Tibial nerve (tissue), 4 donors: Measurements from ENCODE around the gene MST1R. TPM values are rescaled to one million over a fixed set of nuclear protein-coding genes. Genes with fewer than 3 reads are reported as not detected.
A peak's percentile ranks its signal among the peaks of the same experiment; 100 is the strongest.

Experiments used
- DNase-seq, 2 donors: peaks; one replicate each; pipeline ENCODE4 v3.0.0-alpha.2; 2019; ENCODE audit warnings: low spot score in 2 of 2
- H3K27ac ChIP-seq, 4 donors: fragments of 200-600 bp; sonication (generic) in 3 of 4; one replicate each; pipeline ENCODE4 v1.5.1; 2017 to 2019; ENCODE audit warnings: mild to moderate bottlenecking in 1 of 4
- H3K27me3 ChIP-seq, 2 donors: fragments of 200-600 bp; sonication (generic) in 1 of 2; one replicate each; pipeline versions ENCODE4 v1.5.1 to v1.6.0; 2017 to 2019
- H3K36me3 ChIP-seq, 3 donors: fragments of 200-600 bp; sonication (generic); one replicate each; pipeline ENCODE4 v1.5.1; 2018 to 2019
- H3K4me1 ChIP-seq, 4 donors: fragments of 200-600 bp; sonication (generic) in 3 of 4; one replicate each; pipeline ENCODE4 v1.5.1; 2017 to 2019
- H3K4me3 ChIP-seq, 4 donors: fragments of 200-600 bp; sonication (generic) in 3 of 4; one replicate each; pipeline ENCODE4 v1.5.1; 2017 to 2019; ENCODE audit warnings: mild to moderate bottlenecking in 1 of 4, moderate library complexity in 1 of 4
- H3K9me3 ChIP-seq, 4 donors: fragments of 200-600 bp; sonication (generic) in 3 of 4; one replicate each; pipeline ENCODE4 v1.5.1; 2017 to 2019
- EP300 ChIP-seq, 2 donors: sonication (generic); formaldehyde crosslinking; IDR thresholded peaks; one replicate each; pipeline ENCODE4 v1.6.1; 2017; ENCODE audit warnings: antibody characterized with exemption in 2 of 2, mild to moderate bottlenecking in 1 of 2
- POLR2A ChIP-seq, 2 donors: fragments of 450-650 bp; IDR thresholded peaks; one replicate each; pipeline ENCODE4 v1.6.1; 2017; ENCODE audit warnings: antibody characterized with exemption in 2 of 2, mild to moderate bottlenecking in 2 of 2, moderate library complexity in 2 of 2
- WGBS, 2 donors: methylation state at CpG; one replicate each; pipeline ENCODE4 v1.1.5; 2018; 5-methylcytosine and 5-hydroxymethylcytosine counted together
- total RNA-seq, 4 donors: library from RNA; depleted of rRNA; stranded (reverse); fragments of >200 nt; gene quantifications; one replicate each; pipeline ENCODE4 v1.1.0, GENCODE V29; 2016
- TF ChIP-seq, protein P1 (sequence below), 5 experiments: fragments of 200-600 bp in 3 of 5; fragments of 450-650 bp in 2 of 5; sonication (generic) in 3 of 5; IDR thresholded peaks; one replicate each; pipeline ENCODE4 v1.5.1; 2016 to 2019; ENCODE audit warnings: antibody characterized with exemption in 5 of 5, mild to moderate bottlenecking in 3 of 5, moderate library complexity in 2 of 5

MST1R gene
- total RNA-seq, 4 donors from 2014 or later = 1.0 to 2.8 (median 2.3) TPM

DNA sequence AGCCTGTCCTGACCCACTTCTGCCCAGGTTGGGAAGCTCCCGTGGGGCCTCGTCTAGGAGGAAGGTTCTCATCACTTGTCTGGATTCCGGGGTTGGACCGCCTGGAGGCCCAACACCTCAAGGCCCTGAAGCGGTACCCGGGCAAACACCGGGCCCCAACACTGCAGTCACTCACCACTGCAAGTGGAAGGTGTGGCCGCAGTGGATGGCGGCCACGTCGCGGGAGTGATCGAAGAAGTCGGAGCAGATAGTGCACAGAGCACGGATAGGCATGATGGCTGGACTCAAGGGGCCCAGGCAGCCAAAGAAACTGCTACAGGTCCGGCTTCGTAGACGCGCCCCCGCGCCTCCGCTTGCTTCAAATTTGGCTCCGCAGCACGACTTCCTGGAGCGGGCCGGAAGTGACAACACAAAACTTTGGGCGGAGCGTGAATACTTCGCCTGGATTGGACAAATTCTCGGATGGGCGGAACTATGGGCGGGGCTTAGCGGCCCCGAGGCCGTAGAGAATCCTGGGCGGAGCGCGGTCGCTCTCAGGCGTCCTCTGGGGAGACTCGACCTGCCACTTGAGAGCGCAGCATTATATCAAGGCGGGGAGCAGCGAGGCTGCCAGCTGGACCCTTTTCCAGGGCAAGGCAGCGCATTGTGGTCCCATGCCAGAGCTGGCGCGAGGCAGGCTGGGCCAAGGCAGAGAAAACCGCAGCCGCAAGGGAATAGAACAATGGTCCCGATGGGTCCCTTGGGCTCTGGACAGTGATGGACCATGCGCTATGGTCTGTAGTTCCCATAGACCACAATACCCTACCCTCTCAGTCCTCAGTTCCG, 47.3 kb downstream of the MST1R start, which contains the start of gene TRAIP:
Gene TRAIP, minus strand, starts transcription at position 384 of the 825 bp plus-strand sequence. Its CDS starts 111 bp downstream, at position 273.
- 2 to 3% methylated on average over 46 to 49 of the region's 52 CpGs for WGBS, 2 donors
- Histone ChIP-seq H3K27ac (peak within 1 kb of the TSS; percentile 69 to 90 (median 80)), H3K4me1 (peaks cover 0 to 15% (median 9%) of the 10 kb centered on the region in 4 donors), H3K27me3 (no peaks in the 10 kb centered on the region), H3K4me3 (peak within 1 kb of the TSS; percentile 38 to 73 (median 65)), H3K9me3 (no peaks in the 10 kb centered on the region), H3K36me3 (no peaks in the 10 kb centered on the region)
- TF ChIP-seq, protein P1, sequence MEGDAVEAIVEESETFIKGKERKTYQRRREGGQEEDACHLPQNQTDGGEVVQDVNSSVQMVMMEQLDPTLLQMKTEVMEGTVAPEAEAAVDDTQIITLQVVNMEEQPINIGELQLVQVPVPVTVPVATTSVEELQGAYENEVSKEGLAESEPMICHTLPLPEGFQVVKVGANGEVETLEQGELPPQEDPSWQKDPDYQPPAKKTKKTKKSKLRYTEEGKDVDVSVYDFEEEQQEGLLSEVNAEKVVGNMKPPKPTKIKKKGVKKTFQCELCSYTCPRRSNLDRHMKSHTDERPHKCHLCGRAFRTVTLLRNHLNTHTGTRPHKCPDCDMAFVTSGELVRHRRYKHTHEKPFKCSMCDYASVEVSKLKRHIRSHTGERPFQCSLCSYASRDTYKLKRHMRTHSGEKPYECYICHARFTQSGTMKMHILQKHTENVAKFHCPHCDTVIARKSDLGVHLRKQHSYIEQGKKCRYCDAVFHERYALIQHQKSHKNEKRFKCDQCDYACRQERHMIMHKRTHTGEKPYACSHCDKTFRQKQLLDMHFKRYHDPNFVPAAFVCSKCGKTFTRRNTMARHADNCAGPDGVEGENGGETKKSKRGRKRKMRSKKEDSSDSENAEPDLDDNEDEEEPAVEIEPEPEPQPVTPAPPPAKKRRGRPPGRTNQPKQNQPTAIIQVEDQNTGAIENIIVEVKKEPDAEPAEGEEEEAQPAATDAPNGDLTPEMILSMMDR (IDR thresholded peaks at IDR 0.05) = no peak
- TF ChIP-seq POLR2A (IDR thresholded peaks at IDR 0.05) = peak; percentile 16 to 54
- peak; percentile 76 to 79 for TF ChIP-seq EP300 (IDR thresholded peaks at IDR 0.05)
- DNase-seq = peak; percentile 87 to 91

DNA sequence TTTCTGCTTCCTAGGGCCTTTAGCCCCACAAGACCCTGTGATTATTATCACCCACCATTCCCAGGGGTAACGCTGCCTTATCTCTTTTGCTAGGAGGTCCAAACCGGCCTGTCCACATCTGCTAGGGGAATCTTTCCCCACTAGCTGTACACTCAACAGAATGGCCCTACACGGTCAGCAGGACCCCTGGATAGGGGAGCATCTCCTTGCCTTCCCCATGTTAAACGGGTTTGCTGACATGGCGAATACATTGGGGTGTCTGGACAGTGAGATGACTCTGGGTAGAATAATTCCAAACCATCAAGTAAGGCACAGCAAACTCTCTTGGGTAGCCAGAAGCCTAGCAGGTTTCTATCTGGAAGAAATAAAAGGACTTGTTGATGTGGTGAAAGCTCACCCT, 48.0 kb downstream of the MST1R start:
- no peaks in the 10 kb centered on the region for H3K9me3 ChIP-seq
- peaks cover 0 to 15% (median 9%) of the 10 kb centered on the region in 4 donors for H3K4me1 ChIP-seq
- DNase-seq = no peak
- 45 to 65% methylated on average over 5 of the region's 5 CpGs for WGBS, 2 donors
- H3K36me3 ChIP-seq = no peaks in the 10 kb centered on the region
- TF ChIP-seq POLR2A (IDR thresholded peaks at IDR 0.05) = no peak
- TF ChIP-seq, protein P1 (IDR thresholded peaks at IDR 0.05) = no peak
- TF ChIP-seq EP300 (IDR thresholded peaks at IDR 0.05) = no peak
- H3K4me3 ChIP-seq = peak overlapping the region in 3 of 4 donors; percentile 60 to 73 (median 70)
- H3K27ac ChIP-seq = no peak overlapping the region
- H3K27me3 ChIP-seq = no peaks in the 10 kb centered on the region

DNA sequence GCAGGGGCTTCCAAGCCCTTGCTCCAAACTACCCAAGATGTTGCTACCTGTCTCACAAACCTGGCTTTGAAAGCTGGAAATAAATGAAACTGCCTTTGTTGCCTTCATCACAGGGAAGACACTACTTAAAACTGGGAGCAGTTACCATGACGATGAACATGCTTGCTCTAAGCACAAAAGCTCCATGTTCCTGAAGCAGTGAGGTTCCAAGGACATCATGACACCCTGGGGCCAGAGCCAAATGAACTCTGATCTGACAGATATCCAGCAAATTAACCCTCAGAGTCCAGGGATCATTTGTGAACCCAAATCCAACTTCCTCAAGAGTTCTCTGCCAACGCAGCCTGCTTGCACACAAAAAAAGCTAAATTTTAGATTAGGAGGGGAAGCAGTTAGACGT, 58.0 kb downstream of the MST1R start:
- Histone ChIP-seq H3K27me3 (no peaks in the 10 kb centered on the region), H3K36me3 (peaks cover 0 to 7% (median 0%) of the 10 kb centered on the region in 3 donors), H3K27ac (no peak overlapping the region), H3K4me3 (no peak overlapping the region), H3K4me1 (peaks cover 0 to 6% (median 0%) of the 10 kb centered on the region in 4 donors), H3K9me3 (no peaks in the 10 kb centered on the region)
- TF ChIP-seq, protein P1 (IDR thresholded peaks at IDR 0.05) = no peak
- no peak for TF ChIP-seq POLR2A (IDR thresholded peaks at IDR 0.05)
- no peak for TF ChIP-seq EP300 (IDR thresholded peaks at IDR 0.05)
- DNase-seq = no peak
- WGBS, 2 donors = 82 to 93% methylated on average over 3 of the region's 3 CpGs

DNA sequence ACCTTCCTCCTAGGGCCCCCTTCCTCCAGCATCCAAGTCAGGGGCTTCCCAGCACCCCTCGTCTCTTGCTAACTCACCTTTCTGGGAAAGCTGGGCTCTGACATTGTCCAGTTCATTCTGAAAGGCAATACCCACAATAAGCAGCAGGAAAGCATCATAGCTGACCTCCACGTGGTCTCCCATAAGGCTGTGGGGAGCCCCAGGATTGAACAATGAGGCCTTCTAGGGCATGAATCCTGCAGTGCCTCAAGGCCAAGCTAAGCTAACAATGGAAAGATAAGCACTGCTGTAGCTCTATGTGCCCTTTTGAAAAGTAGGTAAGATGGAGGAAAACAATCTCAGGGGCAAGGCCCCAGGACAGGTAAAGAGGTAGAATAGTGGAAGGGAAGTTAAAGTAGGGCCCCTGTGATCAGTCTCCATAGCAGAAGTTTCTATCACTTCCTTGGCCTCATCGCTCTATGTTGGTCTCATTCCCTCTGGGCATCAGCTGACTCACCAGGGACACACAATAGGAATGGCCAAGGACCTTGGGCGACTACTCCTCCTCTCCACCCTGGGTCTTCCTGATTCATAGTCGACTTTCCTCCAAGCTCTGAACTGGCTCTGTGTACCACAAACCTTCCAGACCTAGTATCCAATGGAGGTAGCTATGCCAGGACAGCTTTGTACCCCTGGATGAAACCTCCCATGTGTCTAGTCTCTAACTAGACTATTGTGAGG, 59.0 kb downstream of the MST1R start:
- Histone ChIP-seq H3K36me3 (peaks cover 0 to 7% (median 0%) of the 10 kb centered on the region in 3 donors), H3K4me3 (no peak overlapping the region), H3K27me3 (no peaks in the 10 kb centered on the region), H3K4me1 (peaks cover 0 to 16% (median 0%) of the 10 kb centered on the region in 4 donors), H3K9me3 (no peaks in the 10 kb centered on the region), H3K27ac (no peak overlapping the region)
- no peak for DNase-seq
- no peak for TF ChIP-seq POLR2A (IDR thresholded peaks at IDR 0.05)
- TF ChIP-seq EP300 (IDR thresholded peaks at IDR 0.05) = no peak
- TF ChIP-seq, protein P1 (IDR thresholded peaks at IDR 0.05) = no peak
- 75 to 76% methylated on average over 5 of the region's 5 CpGs for WGBS, 2 donors
